Smooth muscle cell of trachea (primary cell): Measurements from ENCODE around the gene STX12. TPM values are rescaled to one million over a fixed set of nuclear protein-coding genes. Genes with fewer than 3 reads are reported as not detected.

Source experiments
- total RNA-seq: library from RNA; depleted of rRNA; stranded (reverse); fragments of >200 nt; gene quantifications from 2 replicates; pipeline ENCODE4 v1.2.1, GENCODE V29; 2014

Gene STX12
- 65.5 and 66.7 TPM in 2 replicates for total RNA-seq

DNA sequence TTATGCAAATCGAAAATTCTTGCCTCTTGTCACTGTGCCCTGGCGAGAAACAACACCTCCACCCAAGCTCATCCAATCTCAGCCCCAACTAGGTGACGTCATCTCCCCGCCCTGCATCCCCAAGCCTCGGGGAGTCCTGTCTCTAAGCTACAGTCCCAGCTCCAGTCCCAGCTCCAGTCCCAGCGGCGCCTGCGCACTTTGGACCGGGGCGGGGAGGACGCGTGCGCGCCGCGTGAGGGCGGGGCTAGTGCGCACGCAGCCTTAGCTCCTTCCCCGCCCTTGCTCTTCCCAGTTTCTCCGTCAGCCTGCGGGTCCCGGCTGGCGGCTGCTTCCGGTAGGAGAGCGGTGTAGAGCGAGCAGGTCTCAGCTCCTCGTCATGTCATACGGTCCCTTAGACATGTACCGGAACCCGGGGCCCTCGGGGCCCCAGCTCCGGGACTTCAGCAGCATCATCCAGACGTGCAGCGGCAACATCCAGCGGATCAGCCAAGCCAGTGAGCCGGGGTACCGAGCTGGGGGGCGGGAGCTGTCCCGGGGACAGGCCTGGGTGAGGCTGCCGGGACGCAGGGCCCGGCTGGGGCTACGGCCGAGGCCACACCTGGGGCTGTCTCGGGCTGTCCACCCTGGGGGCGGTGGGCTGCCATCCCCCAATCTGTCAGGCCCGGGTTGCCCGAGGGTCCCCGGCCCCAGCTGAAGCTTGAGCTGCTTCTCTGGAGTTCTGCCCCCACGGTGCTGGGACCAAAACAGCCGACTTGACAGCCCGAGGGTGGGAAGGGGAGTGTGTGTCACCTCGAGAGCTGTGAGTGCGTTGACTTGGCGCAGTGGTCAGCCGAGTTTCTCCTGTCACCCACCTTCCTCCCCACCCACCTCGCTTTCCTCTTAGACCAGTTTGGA is at the start of gene STX12:
STX12 (plus strand) TSS at position 288 of the 894 bp plus-strand sequence; CDS start at position 377, 89 bp downstream.

DNA sequence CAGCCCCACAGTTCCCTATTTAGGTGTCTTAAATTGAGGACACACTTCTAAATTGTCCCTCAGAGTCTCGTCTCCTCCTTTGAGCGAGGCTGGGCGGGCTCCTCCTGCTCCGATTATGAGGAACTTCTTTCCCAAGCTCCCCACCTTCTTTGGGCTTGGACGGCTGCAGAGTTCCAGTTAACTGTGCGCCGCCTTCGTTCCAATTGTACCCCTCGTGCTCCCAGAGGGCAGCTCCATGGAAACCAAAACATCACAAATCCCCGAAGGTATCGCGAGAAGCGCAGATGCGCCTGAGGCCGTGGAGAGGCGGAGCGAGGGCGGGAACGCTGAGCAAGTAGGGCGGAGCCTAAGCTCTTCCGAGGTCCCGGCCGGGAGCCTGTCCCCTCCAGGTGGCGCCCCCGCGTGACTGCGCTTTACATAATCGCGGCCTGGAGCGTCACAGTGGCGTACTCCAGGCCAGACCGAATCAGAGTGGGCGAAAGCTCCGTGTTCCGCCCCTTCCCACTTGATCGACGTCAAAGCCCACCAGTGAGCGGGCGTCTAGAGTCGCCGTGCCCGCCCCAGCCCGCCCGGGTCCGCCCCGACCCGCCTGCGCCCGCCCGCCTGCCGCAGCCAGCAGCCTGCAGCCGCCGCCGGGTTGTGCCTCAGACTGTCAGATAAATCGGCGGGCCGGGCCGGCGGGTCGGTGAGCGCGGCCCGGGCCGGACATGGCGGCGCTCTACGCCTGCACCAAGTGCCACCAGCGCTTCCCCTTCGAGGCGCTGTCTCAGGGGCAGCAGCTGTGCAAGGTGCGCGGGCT is 47.4 kb upstream of the STX12 start, which contains the start of gene FAM76A:
FAM76A (plus strand) TSS at position 588 of the 799 bp plus-strand sequence; CDS start at position 708, 120 bp downstream.

GRCh38 chr1:27830621-27831440 is 57.8 kb downstream of the STX12 start, which contains the start of gene PPP1R8:
TSS of gene PPP1R8 (plus strand) at chr1:27830782. CDS start at chr1:27830836, 54 bp downstream.

DNA sequence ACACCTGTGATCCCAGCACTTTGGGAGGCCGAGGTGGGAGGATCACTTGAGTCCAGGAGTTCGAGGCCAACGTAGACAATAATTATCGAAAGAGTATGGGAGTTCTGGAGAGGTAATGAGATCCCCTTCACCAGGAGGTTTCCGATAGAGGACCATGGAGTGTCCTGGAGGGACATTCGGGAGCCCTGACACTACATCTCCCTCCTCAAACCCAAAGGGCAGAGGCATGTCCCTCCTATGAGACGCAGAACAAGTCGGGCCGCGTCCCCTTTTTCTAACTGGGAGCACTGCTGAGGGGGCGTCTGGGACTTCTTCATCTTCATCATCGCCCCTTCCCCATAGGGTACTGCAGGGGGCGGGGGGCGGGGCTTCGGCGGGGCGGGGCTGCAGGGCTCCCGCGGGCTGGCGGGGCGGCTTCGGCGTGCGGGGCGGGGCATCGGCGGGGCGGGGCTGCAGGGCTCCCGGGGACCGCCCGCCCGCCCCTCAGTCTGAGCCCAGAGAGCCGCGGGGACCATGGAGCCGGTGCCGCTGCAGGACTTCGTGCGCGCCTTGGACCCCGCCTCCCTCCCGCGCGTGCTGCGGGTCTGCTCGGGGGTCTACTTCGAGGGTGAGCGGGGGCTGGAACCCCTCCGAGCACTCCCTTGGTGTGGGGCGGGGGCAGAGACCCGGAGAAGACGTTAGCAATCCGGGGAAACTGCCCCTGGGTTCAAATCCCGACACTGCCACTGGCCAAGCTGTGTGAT is 99.2 kb downstream of the STX12 start, which contains the start of gene THEMIS2:
THEMIS2 (plus strand) TSS at position 486 of the 743 bp plus-strand sequence; CDS start at position 514, 28 bp downstream.

Other genes with a start within 250 kb of the STX12 start
- gene AHDC1, start 169.1 kb upstream of the STX12 start, total RNA-seq, result 12.7 and 15.1 TPM in 2 replicates
- gene FGR, start 138.0 kb upstream of the STX12 start, total RNA-seq, result 0.17 and 0.29 TPM in 2 replicates
- gene IFI6, start 101.0 kb upstream of the STX12 start, total RNA-seq, result 26.5 and 74.4 TPM in 2 replicates
- gene FAM76A, start 47.3 kb upstream of the STX12 start, total RNA-seq, result 15.1 and 18.0 TPM in 2 replicates
- gene PPP1R8, start 57.6 kb downstream of the STX12 start, total RNA-seq, result 35.1 and 46.4 TPM in 2 replicates
- 5.2 and 15.4 TPM in 2 replicates for gene THEMIS2, start 99.3 kb downstream of the STX12 start, total RNA-seq
- gene RPA2, start 141.4 kb downstream of the STX12 start, total RNA-seq, result 23.7 and 27.6 TPM in 2 replicates
- gene SMPDL3B, start 161.8 kb downstream of the STX12 start, total RNA-seq, result 0.17 TPM in 1 of 2 replicates, not detected in the other
- gene XKR8, start 186.8 kb downstream of the STX12 start, total RNA-seq, result 7.4 and 8.9 TPM in 2 replicates